HG03342 (cell line): ENCODE results near the gene ANKRD29.
"Not testable (repeated sequence)": the region's sequence is repeated elsewhere in the genome, so short reads cannot be mapped to it uniquely, and the experiment has no call there.

Experiments
- ATAC-seq: cut with Tn5 transposase; IDR thresholded peaks from one replicate; pipeline ENCODE4 v1.9.1; 2021; ENCODE audit warnings: mild to moderate bottlenecking, moderate library complexity; ENCODE audit not compliant: unreplicated experiment

ANKRD29 gene

GRCh38 chr18:23646282-23646681 lies 16.4 kb downstream of the ANKRD29 start:
- no peak for ATAC-seq

GRCh38 chr18:23645568-23646175 lies 17.0 kb downstream of the ANKRD29 start:
- no peak for ATAC-seq

GRCh38 chr18:23643815-23644490 lies 18.8 kb downstream of the ANKRD29 start:
- ATAC-seq = no peak

- ATAC-seq = no peak
These were observed 20.6 kb downstream of the ANKRD29 start for GRCh38 chr18:23641937-23642666.

- no peak for ATAC-seq
These were observed 21.5 kb downstream of the ANKRD29 start for GRCh38 chr18:23641143-23641720.

GRCh38 chr18:23640052-23640451 lies 22.7 kb downstream of the ANKRD29 start:
- no peak for ATAC-seq

GRCh38 chr18:23636433-23636832 lies 26.3 kb downstream of the ANKRD29 start:
- ATAC-seq = not testable (repeated sequence)

GRCh38 chr18:23636071-23636399 lies 26.7 kb downstream of the ANKRD29 start:
- ATAC-seq = no peak

GRCh38 chr18:23635283-23636070 lies 27.2 kb downstream of the ANKRD29 start:
- no peak for ATAC-seq

GRCh38 chr18:23634692-23635091 lies 28.0 kb downstream of the ANKRD29 start:
- ATAC-seq = no peak

- no peak for ATAC-seq
These were observed 30.1 kb downstream of the ANKRD29 start for GRCh38 chr18:23632615-23633014.

GRCh38 chr18:23631746-23632145 lies 31.0 kb downstream of the ANKRD29 start:
- no peak for ATAC-seq

GRCh38 chr18:23631312-23631711 lies 31.4 kb downstream of the ANKRD29 start:
- no peak for ATAC-seq

- ATAC-seq = peak; percentile 85
These were observed 33.2 kb downstream of the ANKRD29 start for GRCh38 chr18:23629444-23629946.

GRCh38 chr18:23627970-23628369 lies 34.7 kb downstream of the ANKRD29 start:
- ATAC-seq = no peak

GRCh38 chr18:23627321-23627720 lies 35.4 kb downstream of the ANKRD29 start:
- ATAC-seq = no peak

- no peak for ATAC-seq
These were observed 36.0 kb downstream of the ANKRD29 start for GRCh38 chr18:23626451-23627279.

- no peak for ATAC-seq
These were observed 39.7 kb downstream of the ANKRD29 start for GRCh38 chr18:23623040-23623439.

GRCh38 chr18:23619388-23619881 lies 43.3 kb downstream of the ANKRD29 start:
- ATAC-seq = peak; percentile 26
